CD14-positive monocyte (primary cell): ENCODE results near the gene IL31. TPM values are rescaled to one million over a fixed set of nuclear protein-coding genes. Genes with fewer than 3 reads are reported as not detected.

Experiments
- DNase-seq, 3 donors: peaks; one replicate each; pipeline ENCODE4 v3.0.0-alpha.2; 2011 to 2022
- H2AFZ ChIP-seq: 2 replicates; pipeline ENCODE4 v1.6.0; 2012; ENCODE audit warnings: mild to moderate bottlenecking, low read depth, low read length, inconsistent platforms; ENCODE audit not compliant: insufficient read depth, poor library complexity, severe bottlenecking
- H3K27ac ChIP-seq, 2 donors: 1 replicate in 1 of 2; 2 replicates in 1 of 2; pipeline ENCODE4 v1.5.1; 2012 to 2013; ENCODE audit warnings: low read length in 2 of 2, control low read depth in 1 of 2, inconsistent platforms in 1 of 2, low read depth in 1 of 2, mild to moderate bottlenecking in 1 of 2
- H3K27me3 ChIP-seq, 2 donors: one replicate each; pipeline versions ENCODE4 v1.6.0 to v1.6.1; 2011 to 2013; ENCODE audit warnings: low read length in 2 of 2; ENCODE audit not compliant: control insufficient read depth in 2 of 2, insufficient read depth in 2 of 2
- H3K36me3 ChIP-seq, 2 donors: replicated peaks in 1 of 2; 1 replicate in 1 of 2; 2 replicates in 1 of 2; pipeline versions ENCODE4 v1.5.1 to v1.6.1; 2012 to 2013; ENCODE audit warnings: low read length in 2 of 2, control low read depth in 1 of 2, inconsistent platforms in 1 of 2, mild to moderate bottlenecking in 1 of 2; ENCODE audit not compliant: insufficient read depth in 2 of 2, control insufficient read depth in 1 of 2
- H3K4me1 ChIP-seq, 2 donors: 1 replicate in 1 of 2; 2 replicates in 1 of 2; pipeline versions ENCODE4 v1.5.1 to v1.6.1; 2012 to 2013; ENCODE audit warnings: low read length in 2 of 2, control low read depth in 1 of 2, inconsistent platforms in 1 of 2, mild to moderate bottlenecking in 1 of 2, moderate library complexity in 1 of 2; ENCODE audit not compliant: insufficient read depth in 2 of 2, control insufficient read depth in 1 of 2
- H3K4me2 ChIP-seq: replicated peaks from 2 replicates; pipeline ENCODE3; 2012; ENCODE audit warnings: low read length, moderate library complexity, mild to moderate bottlenecking; ENCODE audit not compliant: poor library complexity, severe bottlenecking; ENCODE audit errors: extremely low read depth
- H3K4me3 ChIP-seq, 3 experiments: fragments of 200-600 bp in 1 of 3; sonication (generic) in 1 of 3; replicated peaks in 1 of 3; 1 replicate in 2 of 3; 2 replicates in 1 of 3; pipeline ENCODE4 v1.5.1; 2011 to 2013; ENCODE audit warnings: low read length in 3 of 3, mild to moderate bottlenecking in 3 of 3, control low read depth in 2 of 3, low read depth in 2 of 3, inconsistent platforms in 1 of 3, moderate library complexity in 1 of 3
- H3K79me2 ChIP-seq: 2 replicates; pipeline ENCODE4 v1.6.0; 2012; ENCODE audit warnings: mild to moderate bottlenecking, control low read depth, inconsistent platforms, low read length, moderate library complexity; ENCODE audit not compliant: insufficient read depth
- H3K9ac ChIP-seq: 2 replicates; pipeline ENCODE4 v1.6.0; 2017; ENCODE audit warnings: low read length, mild to moderate bottlenecking; ENCODE audit not compliant: insufficient read depth, poor library complexity, severe bottlenecking
- H3K9me3 ChIP-seq, 2 donors: replicated peaks in 1 of 2; 1 replicate in 1 of 2; 2 replicates in 1 of 2; pipeline versions ENCODE4 v1.5.1 to v1.6.1; 2012 to 2013; ENCODE audit warnings: low read length in 2 of 2, control low read depth in 1 of 2; ENCODE audit not compliant: control insufficient read depth in 1 of 2, insufficient read depth in 1 of 2
- H4K20me1 ChIP-seq: 2 replicates; pipeline ENCODE4 v1.6.0; 2012; ENCODE audit warnings: mild to moderate bottlenecking, low read length, control low read depth, moderate library complexity; ENCODE audit not compliant: insufficient read depth
- H3K27ac Mint-ChIP-seq, 7 donors: one replicate each; pipeline ENCODE4 v1.8.0; 2020; ENCODE audit warnings: mild to moderate bottlenecking in 7 of 7, mixed read lengths in 7 of 7, moderate library complexity in 6 of 7, inconsistent platforms in 2 of 7
- H3K27me3 Mint-ChIP-seq, 3 donors: one replicate each; pipeline ENCODE4 v1.8.0; 2021 to 2022; ENCODE audit warnings: low read depth in 3 of 3, mild to moderate bottlenecking in 3 of 3, mixed read lengths in 3 of 3, moderate library complexity in 3 of 3, inconsistent platforms in 1 of 3
- H3K36me3 Mint-ChIP-seq, 2 donors: one replicate each; pipeline ENCODE4 v1.8.0; 2020; ENCODE audit warnings: mixed read lengths in 2 of 2, inconsistent platforms in 1 of 2, mild to moderate bottlenecking in 1 of 2
- H3K4me1 Mint-ChIP-seq: one replicate; pipeline ENCODE4 v1.8.0; 2020; ENCODE audit warnings: mild to moderate bottlenecking, mixed read lengths
- H3K4me3 Mint-ChIP-seq, 2 donors: one replicate each; pipeline ENCODE4 v1.8.0; 2020; ENCODE audit warnings: mild to moderate bottlenecking in 2 of 2, mixed read lengths in 2 of 2, moderate library complexity in 1 of 2
- H3K9me3 Mint-ChIP-seq, 7 donors: one replicate each; pipeline ENCODE4 v1.8.0; 2020 to 2022; ENCODE audit warnings: mixed read lengths in 7 of 7, mild to moderate bottlenecking in 6 of 7, moderate library complexity in 6 of 7, inconsistent platforms in 2 of 7
- WGBS: methylation state at CpG from one replicate; pipeline ENCODE4 v1.1.5; 2013; ENCODE audit warnings: missing lambda C conversion rate; ENCODE audit not compliant: insufficient coverage; 5-methylcytosine and 5-hydroxymethylcytosine counted together
- intact Hi-C, 2 donors: fragments of 100-400 bp; cut with micrococcal nuclease; formaldehyde crosslinking; loops; one replicate each; pipeline versions ENCODE4 v1.15.0 to v1.15.1; 2023
- polyA plus RNA-seq, 3 donors: library from polyadenylated mRNA; depleted of rRNA in 1 of 3; unstranded in 2 of 3; stranded (reverse) in 1 of 3; fragments of 300-500 nt in 2 of 3; fragments of >200 nt in 1 of 3; fragmentation: Illumina TruSeq in 2 of 3; gene quantifications; 1 replicate in 2 of 3; 2 replicates in 1 of 3; pipeline ENCODE4 v1.2.3, GENCODE V29; 2012 to 2021
- TF ChIP-seq, protein P1 (sequence below): fragments of 200-600 bp; IDR thresholded peaks from one replicate; pipeline ENCODE4 v1.8.0; 2022; ENCODE audit warnings: antibody characterized with exemption, mild to moderate bottlenecking

IL31 gene
- polyA plus RNA-seq, 3 donors = not detected

DNA sequence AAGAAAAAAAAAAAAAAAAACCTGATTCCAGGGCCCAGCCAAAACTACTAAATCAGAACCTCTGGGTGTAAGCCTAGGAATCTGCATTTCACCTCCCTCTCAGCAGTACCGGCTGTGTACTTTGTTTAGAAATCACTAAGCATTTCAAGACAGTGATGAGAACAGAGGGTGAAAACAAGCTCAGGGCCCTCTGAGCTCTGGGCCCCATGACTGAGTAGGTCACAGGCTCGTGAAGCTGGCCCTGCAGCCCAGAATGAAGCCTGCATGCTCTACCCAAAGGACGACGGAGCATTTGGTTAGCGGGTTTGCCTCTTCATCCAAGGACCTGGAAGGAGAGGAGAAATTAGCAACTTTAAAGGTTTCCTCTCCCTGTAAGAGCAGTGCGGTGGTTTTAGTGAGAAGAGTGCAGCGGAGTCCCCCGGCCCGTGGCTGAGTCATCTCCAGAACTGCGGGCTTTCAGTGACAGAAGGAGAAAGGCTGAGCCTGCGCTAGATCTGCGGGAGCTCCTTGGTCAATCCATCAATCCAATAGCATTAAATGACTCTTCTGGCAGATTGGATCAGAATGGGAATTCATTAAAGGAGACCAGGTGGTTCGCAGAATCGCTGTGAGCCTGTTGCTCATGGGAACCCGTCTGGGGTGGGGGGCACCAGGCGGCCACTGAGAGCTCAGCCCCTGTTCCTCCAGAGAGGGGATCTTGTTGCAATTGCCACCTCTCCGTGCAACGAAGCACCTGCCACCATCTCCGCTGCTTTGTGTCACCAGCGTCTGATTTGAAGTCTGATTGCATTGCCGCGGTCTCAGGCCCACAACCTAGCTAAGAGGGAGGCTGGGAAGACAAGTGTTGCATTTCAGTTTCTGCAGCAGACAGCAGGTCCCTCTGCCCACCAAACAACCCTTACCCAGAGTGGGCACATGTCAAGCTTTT lies 7.3 kb downstream of the IL31 start:
- DNase-seq = no peak
- H3K9ac ChIP-seq = no peak overlapping the region
- Mint-ChIP-seq H3K9me3 (no peaks in the 10 kb centered on the region), H3K4me1 (no peaks in the 10 kb centered on the region), H3K27ac (no peak overlapping the region), H3K36me3 (no peaks in the 10 kb centered on the region), H3K27me3 (peaks cover 2 to 3% (median 2%) of the 10 kb centered on the region in 3 donors), H3K4me3 (no peak overlapping the region)
- no peak overlapping the region for H3K27ac ChIP-seq
- H2AFZ ChIP-seq = no peak overlapping the region
- no peaks in the 10 kb centered on the region for H3K27me3 ChIP-seq
- no peaks in the 10 kb centered on the region for H3K9me3 ChIP-seq
- no peak overlapping the region for H3K4me3 ChIP-seq
- H4K20me1 ChIP-seq = no peaks in the 10 kb centered on the region
- no peaks in the 10 kb centered on the region for H3K79me2 ChIP-seq
- TF ChIP-seq, protein P1, sequence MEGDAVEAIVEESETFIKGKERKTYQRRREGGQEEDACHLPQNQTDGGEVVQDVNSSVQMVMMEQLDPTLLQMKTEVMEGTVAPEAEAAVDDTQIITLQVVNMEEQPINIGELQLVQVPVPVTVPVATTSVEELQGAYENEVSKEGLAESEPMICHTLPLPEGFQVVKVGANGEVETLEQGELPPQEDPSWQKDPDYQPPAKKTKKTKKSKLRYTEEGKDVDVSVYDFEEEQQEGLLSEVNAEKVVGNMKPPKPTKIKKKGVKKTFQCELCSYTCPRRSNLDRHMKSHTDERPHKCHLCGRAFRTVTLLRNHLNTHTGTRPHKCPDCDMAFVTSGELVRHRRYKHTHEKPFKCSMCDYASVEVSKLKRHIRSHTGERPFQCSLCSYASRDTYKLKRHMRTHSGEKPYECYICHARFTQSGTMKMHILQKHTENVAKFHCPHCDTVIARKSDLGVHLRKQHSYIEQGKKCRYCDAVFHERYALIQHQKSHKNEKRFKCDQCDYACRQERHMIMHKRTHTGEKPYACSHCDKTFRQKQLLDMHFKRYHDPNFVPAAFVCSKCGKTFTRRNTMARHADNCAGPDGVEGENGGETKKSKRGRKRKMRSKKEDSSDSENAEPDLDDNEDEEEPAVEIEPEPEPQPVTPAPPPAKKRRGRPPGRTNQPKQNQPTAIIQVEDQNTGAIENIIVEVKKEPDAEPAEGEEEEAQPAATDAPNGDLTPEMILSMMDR = no peak
- H3K4me1 ChIP-seq = no peaks in the 10 kb centered on the region
- intact Hi-C loops = no loop called here
- WGBS = 87% methylated on average over 14 of the region's 22 CpGs
- no peaks in the 10 kb centered on the region for H3K36me3 ChIP-seq
- H3K4me2 ChIP-seq = no peak overlapping the region

DNA sequence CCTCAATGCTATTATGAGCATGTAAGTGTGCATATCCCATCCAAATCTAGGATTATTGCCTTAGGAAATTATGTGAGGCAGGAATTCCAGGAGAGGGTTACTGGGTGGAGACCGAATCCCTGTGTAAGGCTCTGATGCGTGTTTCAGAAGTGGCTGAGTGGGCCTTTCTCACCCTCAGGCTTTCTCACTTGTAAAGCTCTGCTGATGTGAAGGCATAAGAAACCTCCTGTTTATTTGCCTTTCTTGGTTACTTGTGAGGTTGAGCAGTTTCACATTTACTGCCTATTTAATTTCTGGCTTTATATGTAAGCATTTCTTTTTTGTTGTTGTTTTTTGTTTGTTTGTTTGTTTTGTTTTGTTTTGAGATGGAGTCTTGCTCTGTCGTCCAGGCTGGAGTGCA lies 11.0 kb downstream of the IL31 start:
- H3K9me3 Mint-ChIP-seq = peaks cover 0 to 3% (median 0%) of the 10 kb centered on the region in 7 donors
- H3K9ac ChIP-seq = no peak overlapping the region
- H3K36me3 ChIP-seq = no peaks in the 10 kb centered on the region
- H4K20me1 ChIP-seq = no peaks in the 10 kb centered on the region
- no peak overlapping the region for H2AFZ ChIP-seq
- WGBS = 100% methylated on average over 2 of the region's 3 CpGs
- H3K4me1 Mint-ChIP-seq = no peaks in the 10 kb centered on the region
- no peaks in the 10 kb centered on the region for H3K27me3 ChIP-seq
- no peak overlapping the region for H3K27ac Mint-ChIP-seq
- intact Hi-C loops = no loop called here
- no peaks in the 10 kb centered on the region for H3K4me1 ChIP-seq
- H3K27me3 Mint-ChIP-seq = peaks cover 0 to 2% (median 0%) of the 10 kb centered on the region in 3 donors
- no peak overlapping the region for H3K27ac ChIP-seq
- no peaks in the 10 kb centered on the region for H3K9me3 ChIP-seq
- H3K4me3 Mint-ChIP-seq = no peak overlapping the region
- H3K4me2 ChIP-seq = no peak overlapping the region
- H3K36me3 Mint-ChIP-seq = no peaks in the 10 kb centered on the region
- no peak for DNase-seq
- H3K4me3 ChIP-seq = no peak overlapping the region
- TF ChIP-seq, protein P1 = no peak
- H3K79me2 ChIP-seq = no peaks in the 10 kb centered on the region
